ENCODE data around the gene MRPS26.

DNA sequence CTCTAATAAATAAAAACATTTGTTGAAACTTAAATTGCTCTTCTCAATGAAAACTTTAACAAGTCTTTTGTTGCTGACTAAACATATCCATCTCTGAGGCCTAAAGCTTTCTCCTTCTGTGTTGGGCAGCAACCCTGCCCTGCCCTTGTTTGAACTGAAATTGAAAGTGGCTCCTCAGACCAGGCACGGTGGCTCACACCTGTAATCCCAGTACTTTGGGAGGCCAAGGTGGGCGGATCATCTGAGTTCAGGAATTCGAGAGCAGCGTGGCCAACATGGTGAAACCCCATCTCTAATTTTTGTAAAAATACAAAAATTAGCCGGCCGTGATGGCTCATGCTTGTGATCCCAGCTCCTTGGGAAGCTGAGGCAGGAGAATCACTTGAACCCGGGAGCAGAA lies 31.7 kb upstream of the MRPS26 start:
- TF ChIP-seq GATA3 (IDR thresholded peaks at IDR 0.05; ENCODE audit: low read depth, low read length) (no peak), GATA2 (IDR thresholded peaks at IDR 0.05; ENCODE audit: low read depth, low read length) (no peak)

All from SH-SY5Y (cell line).